ENCODE data around the gene GRID2. TPM values are rescaled to one million over a fixed set of nuclear protein-coding genes. Genes with fewer than 3 reads are reported as not detected.

The GRID2 gene
- total and polyA plus RNA-seq, 9 of the 15 experiments (the other 6 are each of a cell fraction or from before 2014, with no cell fraction given) = 0.04 TPM; not detected in 7

GRCh38 chr4:93646233-93646930, 1342.6 kb downstream of the GRID2 start:
- DNase-seq (ENCODE audit: extremely low read depth in 1 of 4, low spot score in 3 of 4) = no peak
- in situ Hi-C loops (cut with MboI) (no loop called here), intact Hi-C loops (cut with micrococcal nuclease) (no loop called here)
- no peaks in the 10 kb centered on the region for H3K36me3 ChIP-seq (ENCODE audit: control insufficient read depth, insufficient read depth, low read length)
- no peaks in the 10 kb centered on the region for H3K4me1 ChIP-seq (replicated peaks in 1 of 2; ENCODE audit: control insufficient read depth in 2 of 2, insufficient read depth in 2 of 2, low read length in 2 of 2)
- no peak overlapping the region for H3K4me2 ChIP-seq (ENCODE audit: insufficient read depth, low read length)
- H2AFZ ChIP-seq (ENCODE audit: low read depth, low read length) = no peak overlapping the region
- no peaks in the 10 kb centered on the region for H3K79me2 ChIP-seq (ENCODE audit: control insufficient read depth, insufficient read depth, low read length)
- no peak overlapping the region for H3K4me3 ChIP-seq
- no peak for FAIRE-seq
- CTCF ChIA-PET (ENCODE audit: low intra/inter-chr PET ratio) = no interaction called here
- no peaks in the 10 kb centered on the region for H3K27me3 ChIP-seq (ENCODE audit: control insufficient read depth in 2 of 2, insufficient read depth in 2 of 2, low read length in 2 of 2)
- no peak overlapping the region for H3K9ac ChIP-seq (ENCODE audit: insufficient read depth in 1 of 2, low read depth in 2 of 2, low read length in 2 of 2)
- no peak overlapping the region for H3K27ac ChIP-seq (ENCODE audit: extremely low read depth, low read depth, low read length)
- H3K9me3 ChIP-seq (replicated peaks; ENCODE audit: control insufficient read depth, insufficient read depth, low read depth, low read length) = no peaks in the 10 kb centered on the region
- no peak for ATAC-seq
- no peaks in the 10 kb centered on the region for H3K9me1 ChIP-seq (ENCODE audit: control insufficient read depth, insufficient read depth, low read length)
- no peaks in the 10 kb centered on the region for H4K20me1 ChIP-seq (replicated peaks; ENCODE audit: control insufficient read depth, insufficient read depth, low read length)
- POLR2A ChIA-PET = no interaction called here
- TF ChIP-seq BRF1 (IDR thresholded peaks at IDR 0.05; ENCODE audit: borderline replicate concordance, extremely low read depth, insufficient read length) = no peak
- no peak for TF ChIP-seq NFYB (IDR thresholded peaks at IDR 0.05; ENCODE audit: extremely low read depth, insufficient read length)
- TF ChIP-seq MEIS2 (IDR thresholded peaks at IDR 0.05; ENCODE audit: partially characterized antibody) = no peak
- TF ChIP-seq ESRRB (CRISPR knock-in tag; IDR thresholded peaks at IDR 0.05; ENCODE audit: borderline replicate concordance) = no peak
- no TSS peak for BruUV-seq (replicated peaks)

- FAIRE-seq = no peak
- CTCF ChIA-PET (ENCODE audit: low intra/inter-chr PET ratio) = no interaction called here
These were observed 1344.5 kb downstream of the GRID2 start for GRCh38 chr4:93648258-93648657.

More at GRCh38 chr4:93648258-93648657, 1344.5 kb downstream of the GRID2 start:
- intact Hi-C loops (cut with micrococcal nuclease) = no loop called here
- H3K27me3 ChIP-seq (ENCODE audit: control insufficient read depth in 2 of 2, insufficient read depth in 2 of 2, low read length in 2 of 2) = no peaks in the 10 kb centered on the region
- H4K20me1 ChIP-seq (replicated peaks; ENCODE audit: control insufficient read depth, insufficient read depth, low read length) = no peaks in the 10 kb centered on the region
- TF ChIP-seq ZNF766 (CRISPR knock-in tag; conservative IDR thresholded peaks at IDR 0.05) (no peak), COPS2 (conservative IDR thresholded peaks at IDR 0.05) (no peak)
- WGBS (ENCODE audit: insufficient coverage, low coverage, missing lambda C conversion rate) = 0% methylated on average over 3 of the region's 3 CpGs
- H3K9me1 ChIP-seq (ENCODE audit: control insufficient read depth, insufficient read depth, low read length) = no peaks in the 10 kb centered on the region
- in situ Hi-C loops (cut with MboI) = no loop called here
- no peak overlapping the region for H2AFZ ChIP-seq (ENCODE audit: low read depth, low read length)
- H3K9ac ChIP-seq (ENCODE audit: insufficient read depth in 1 of 2, low read depth in 2 of 2, low read length in 2 of 2) = no peak overlapping the region
- H3K9me3 ChIP-seq (replicated peaks; ENCODE audit: control insufficient read depth, insufficient read depth, low read depth, low read length) = no peaks in the 10 kb centered on the region
- no peak overlapping the region for H3K27ac ChIP-seq (ENCODE audit: extremely low read depth, low read depth, low read length)
- POLR2A ChIA-PET = no interaction called here
- DNase-seq (ENCODE audit: extremely low read depth in 1 of 4, low spot score in 3 of 4) (no peak), ATAC-seq (no peak)
- H3K4me3 ChIP-seq = no peak overlapping the region
- H3K4me2 ChIP-seq (ENCODE audit: insufficient read depth, low read length) = no peak overlapping the region
- BruUV-seq (replicated peaks) = no TSS peak
- H3K79me2 ChIP-seq (ENCODE audit: control insufficient read depth, insufficient read depth, low read length) = no peaks in the 10 kb centered on the region
- H3K36me3 ChIP-seq (ENCODE audit: control insufficient read depth, insufficient read depth, low read length) = no peaks in the 10 kb centered on the region
- no peaks in the 10 kb centered on the region for H3K4me1 ChIP-seq (replicated peaks in 1 of 2; ENCODE audit: control insufficient read depth in 2 of 2, insufficient read depth in 2 of 2, low read length in 2 of 2)
